HEK293 (cell line): ENCODE results near the gene KLHL29.

Experiments used
- CTCF ChIA-PET: fragments of 350-600 bp; formaldehyde crosslinking; extraction: SDS; loops from one replicate; lab custom pipeline; 2021; ENCODE audit warnings: antibody characterized with exemption; lab: Yijun Ruan, JAX
- POLR2A ChIA-PET: fragments of 300-600 bp; formaldehyde crosslinking; extraction: SDS; loops from one replicate; lab custom pipeline; 2020; ENCODE audit warnings: antibody characterized with exemption, inconsistent platforms; lab: Yijun Ruan, JAX
- H3K27ac ChIP-seq: fragments of 200-500 bp; sonication (Bioruptor generic); 2 replicates; pipeline ENCODE4 v1.5.1; 2014; ENCODE audit warnings: low read depth, low read length, control low read depth, inconsistent platforms; ENCODE audit errors: extremely low read depth
- H3K36me3 ChIP-seq, 2 experiments: fragments of 200-500 bp in 1 of 2; sonication (Bioruptor generic) in 1 of 2; 1 replicate in 1 of 2; 2 replicates in 1 of 2; pipeline ENCODE4 v1.5.1; 2014 to 2017; ENCODE audit warnings: inconsistent platforms in 2 of 2, low read length in 2 of 2; ENCODE audit not compliant: control insufficient read depth in 2 of 2, insufficient read depth in 1 of 2
- H3K4me1 ChIP-seq: fragments of 200-500 bp; sonication (Bioruptor generic); 2 replicates; pipeline ENCODE4 v1.5.1; 2014; ENCODE audit warnings: mild to moderate bottlenecking, low read length, inconsistent platforms; ENCODE audit not compliant: control insufficient read depth, insufficient read depth
- H3K4me3 ChIP-seq: 2 replicates; pipeline ENCODE4 v1.5.1; 2011; ENCODE audit warnings: low read depth, mild to moderate bottlenecking, control low read depth, low read length, moderate library complexity
- H3K9me3 ChIP-seq: fragments of 200-500 bp; sonication (Bioruptor generic); 2 replicates; pipeline ENCODE4 v1.5.1; 2014; ENCODE audit warnings: low read depth, low read length, inconsistent platforms; ENCODE audit not compliant: control insufficient read depth, insufficient read depth
- FEZF1 ChIP-seq: fragments of 450-650 bp; formaldehyde crosslinking; IDR thresholded peaks from 2 replicates; pipeline ENCODE4 v1.5.1; 2016; ENCODE audit warnings: missing biosample characterization, missing genetic modification characterization
- GLIS1 ChIP-seq: fragments of 450-650 bp; formaldehyde crosslinking; IDR thresholded peaks from 2 replicates; pipeline ENCODE4 v1.5.1; 2016; ENCODE audit warnings: missing biosample characterization, missing genetic modification characterization
- KLF17 ChIP-seq: fragments of 450-650 bp; formaldehyde crosslinking; IDR thresholded peaks from 2 replicates; pipeline ENCODE4 v1.5.1; 2016; ENCODE audit warnings: missing biosample characterization, missing genetic modification characterization
- PRDM1 ChIP-seq: fragments of 450-650 bp; formaldehyde crosslinking; IDR thresholded peaks from 2 replicates; pipeline ENCODE4; 2016; ENCODE audit warnings: missing biosample characterization, missing genetic modification characterization
- PRDM2 ChIP-seq: fragments of 450-650 bp; formaldehyde crosslinking; IDR thresholded peaks from 2 replicates; pipeline ENCODE4 v1.5.1; 2016; ENCODE audit warnings: missing biosample characterization, missing genetic modification characterization, borderline replicate concordance
- TCF7L2 ChIP-seq: IDR thresholded peaks from 2 replicates; pipeline ENCODE4 v1.6.1; 2011; ENCODE audit warnings: low read depth, mild to moderate bottlenecking, inconsistent platforms, low read length, moderate library complexity, borderline replicate concordance
- ZBTB48 ChIP-seq: fragments of 450-650 bp; formaldehyde crosslinking; IDR thresholded peaks from 2 replicates; pipeline ENCODE4 v1.5.1; 2016; ENCODE audit warnings: missing biosample characterization, missing genetic modification characterization
- ZBTB7A ChIP-seq: fragments of 450-650 bp; formaldehyde crosslinking; IDR thresholded peaks from 2 replicates; pipeline ENCODE4 v1.5.1; 2016; ENCODE audit warnings: low read depth, missing biosample characterization, missing genetic modification characterization
- ZBTB8A ChIP-seq: fragments of 450-650 bp; formaldehyde crosslinking; IDR thresholded peaks from 2 replicates; pipeline ENCODE4 v1.5.1; 2016; ENCODE audit warnings: missing biosample characterization, missing genetic modification characterization
- ZNF155 ChIP-seq: fragments of 450-650 bp; formaldehyde crosslinking; IDR thresholded peaks from 2 replicates; pipeline ENCODE4 v1.5.1; 2016; ENCODE audit warnings: missing biosample characterization, missing genetic modification characterization
- ZNF174 ChIP-seq: fragments of 450-650 bp; formaldehyde crosslinking; IDR thresholded peaks from 2 replicates; pipeline ENCODE4 v1.5.0; 2017; ENCODE audit warnings: missing biosample characterization, mild to moderate bottlenecking, missing genetic modification characterization
- ZNF302 ChIP-seq: fragments of 450-650 bp; formaldehyde crosslinking; IDR thresholded peaks from 2 replicates; pipeline ENCODE4 v1.5.1; 2016; ENCODE audit warnings: missing biosample characterization, missing genetic modification characterization, low read depth
- ZNF362 ChIP-seq: fragments of 450-650 bp; formaldehyde crosslinking; IDR thresholded peaks from 2 replicates; pipeline ENCODE4 v1.5.1; 2016; ENCODE audit warnings: missing biosample characterization, missing genetic modification characterization
- ZNF398 ChIP-seq: fragments of 450-650 bp; formaldehyde crosslinking; IDR thresholded peaks from 2 replicates; pipeline ENCODE4 v1.5.1; 2017; ENCODE audit warnings: missing biosample characterization, missing genetic modification characterization
- ZNF514 ChIP-seq: fragments of 450-650 bp; formaldehyde crosslinking; IDR thresholded peaks from 2 replicates; pipeline ENCODE4 v1.5.1; 2016; ENCODE audit warnings: missing biosample characterization, missing genetic modification characterization
- ZNF670 ChIP-seq: fragments of 450-650 bp; formaldehyde crosslinking; IDR thresholded peaks from 2 replicates; pipeline ENCODE4 v1.5.1; 2016; ENCODE audit warnings: missing biosample characterization, missing genetic modification characterization, low read depth
- ZNF768 ChIP-seq: fragments of 450-650 bp; formaldehyde crosslinking; IDR thresholded peaks from 2 replicates; pipeline ENCODE4 v1.5.1; 2018; ENCODE audit warnings: missing biosample characterization, mild to moderate bottlenecking, missing genetic modification characterization
- ZNF843 ChIP-seq: fragments of 450-650 bp; formaldehyde crosslinking; IDR thresholded peaks from 2 replicates; pipeline ENCODE4 v1.5.1; 2016; ENCODE audit warnings: missing biosample characterization, missing genetic modification characterization
- ZSCAN4 ChIP-seq: fragments of 450-650 bp; formaldehyde crosslinking; IDR thresholded peaks from 2 replicates; pipeline ENCODE4 v1.5.1; 2017; ENCODE audit warnings: missing biosample characterization, missing genetic modification characterization

Gene KLHL29

GRCh38 chr2:23549821-23550530 lies 165.0 kb downstream of the KLHL29 start (continued):
- TF ChIP-seq ZNF155 (tag by site-specific recombination), result no peak
- 0 out of 2 replicates have a peak, but pooled peaks have one; percentile 17 for TF ChIP-seq ZBTB8A (tag by site-specific recombination)
- peak; percentile 86 for TF ChIP-seq GLIS1 (tag by site-specific recombination)
- TF ChIP-seq TCF7L2, result no peak
- no peak for TF ChIP-seq ZNF174
- no peak for TF ChIP-seq ZBTB7A (tag by site-specific recombination)
- no peak for TF ChIP-seq KLF17 (tag by site-specific recombination)
- TF ChIP-seq PRDM1 (tag by site-specific recombination), result no peak
- TF ChIP-seq ZNF362 (tag by site-specific recombination), result no peak

GRCh38 chr2:23550553-23550952 lies 165.6 kb downstream of the KLHL29 start:
- CTCF ChIA-PET, result no interaction called here

More at GRCh38 chr2:23550553-23550952, 165.6 kb downstream of the KLHL29 start:
- no peak overlapping the region for H3K27ac ChIP-seq
- no peak overlapping the region for H3K4me3 ChIP-seq
- POLR2A ChIA-PET, result no interaction called here
- no peaks in the 10 kb centered on the region for H3K36me3 ChIP-seq
- peaks cover 13% of the 10 kb centered on the region for H3K4me1 ChIP-seq
- H3K9me3 ChIP-seq, result no peaks in the 10 kb centered on the region
- no peak for TF ChIP-seq ZNF514 (tag by site-specific recombination)
- TF ChIP-seq PRDM2 (tag by site-specific recombination), result no peak
- TF ChIP-seq ZNF843 (tag by site-specific recombination), result no peak
- no peak for TF ChIP-seq FEZF1
- TF ChIP-seq ZNF398, result no peak
- TF ChIP-seq ZNF768 (tag by site-specific recombination), result no peak
- no peak for TF ChIP-seq ZNF302 (tag by site-specific recombination)
- no peak for TF ChIP-seq ZBTB48 (tag by site-specific recombination)
- TF ChIP-seq ZSCAN4 (tag by site-specific recombination), result no peak
- TF ChIP-seq ZNF670, result no peak
